Stimulated activated CD4-positive, alpha-beta T cell treated with anti-CD3 and anti-CD28 coated beads, TNF-alpha, amount 100 ng/mL, for 4 hours (primary cell): ENCODE results near the gene LRRC2.
A peak's percentile ranks its signal among the peaks of the same experiment; 100 is the strongest.
"Not testable (repeated sequence)": the region's sequence is repeated elsewhere in the genome, so short reads cannot be mapped to it uniquely, and the experiment has no call there.

Experiments
- DNase-seq, 3 experiments: peaks; one replicate each; pipeline ENCODE4 v3.0.0-alpha.2; 2020; ENCODE audit warnings: low read depth in 3 of 3

LRRC2 gene

DNA sequence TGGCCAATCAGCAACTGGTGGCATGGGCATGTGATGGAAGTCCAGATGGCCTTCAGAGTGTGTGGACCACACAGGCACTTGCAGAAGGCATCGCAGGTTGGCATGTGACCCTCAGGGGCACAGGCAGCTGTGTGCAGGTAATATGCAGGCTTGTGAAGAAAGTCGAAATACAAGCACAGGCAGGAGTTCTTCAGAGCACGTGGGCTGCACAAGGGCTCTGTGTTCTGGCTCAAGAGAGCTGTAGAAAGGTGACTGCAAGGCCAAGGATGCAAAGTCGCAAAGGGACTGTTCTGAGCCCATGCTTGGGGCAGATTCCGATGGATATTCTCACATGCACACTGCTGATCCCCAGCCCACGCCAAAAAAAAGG is 8.3 kb downstream of the LRRC2 start:
- no peak for DNase-seq

DNA sequence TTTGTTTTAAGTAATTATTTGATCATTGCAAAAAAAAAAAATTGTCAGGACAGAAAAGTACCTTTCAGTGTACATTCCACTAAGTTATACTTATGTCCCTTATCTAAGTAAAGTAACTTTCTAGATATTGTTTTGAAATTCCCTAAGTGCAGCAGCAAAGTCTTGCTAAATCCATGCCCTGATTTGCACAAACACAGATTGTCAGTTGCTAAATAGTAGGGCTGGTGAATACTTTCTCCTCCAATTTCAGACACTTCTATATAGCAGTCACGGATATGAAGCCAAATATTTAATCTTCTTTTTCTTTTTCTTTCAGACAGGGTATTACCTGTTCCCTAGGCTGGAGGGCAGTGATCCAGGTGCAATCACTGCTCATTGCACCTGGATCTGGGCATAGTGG is 12.9 kb downstream of the LRRC2 start:
- DNase-seq = no peak

DNA sequence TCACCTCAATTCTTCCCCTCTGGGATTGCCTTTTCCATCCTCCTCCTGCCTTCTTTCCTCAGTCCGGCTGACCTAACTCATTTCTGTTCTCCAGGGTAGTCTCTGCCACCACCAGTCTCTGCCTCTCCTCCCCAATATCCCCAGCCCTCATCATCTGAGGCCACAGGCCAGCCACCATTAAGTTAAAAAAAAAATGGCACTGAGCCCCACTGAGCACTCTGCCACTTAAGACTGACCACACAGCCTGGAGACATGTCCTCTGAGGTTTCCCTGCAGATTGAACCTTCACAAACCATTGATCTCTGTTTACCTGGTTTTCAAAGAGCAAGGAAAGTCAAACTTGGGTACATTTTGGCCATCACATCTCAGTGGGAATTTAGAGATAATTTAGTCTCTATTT is 13.6 kb downstream of the LRRC2 start:
- no peak for DNase-seq

DNA sequence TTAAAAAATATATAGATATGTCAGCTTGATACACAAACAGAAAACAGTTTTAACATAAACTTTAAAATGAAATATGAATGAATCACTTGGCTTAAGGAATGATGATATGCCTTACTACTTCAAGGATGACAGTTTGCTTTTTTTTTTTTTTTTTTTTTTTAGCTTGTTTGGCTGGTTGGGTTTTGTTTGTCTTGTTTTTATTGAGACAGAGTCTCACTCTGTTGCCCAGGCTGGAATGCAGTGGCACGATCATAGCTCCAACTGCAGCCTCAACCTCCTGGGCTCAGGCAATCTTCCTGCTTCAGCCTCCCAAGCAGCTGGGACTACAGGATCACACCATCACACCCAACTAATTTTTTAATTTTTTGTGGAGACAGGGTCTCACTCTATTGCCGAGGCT is 14.5 kb downstream of the LRRC2 start:
- no peak for DNase-seq

DNA sequence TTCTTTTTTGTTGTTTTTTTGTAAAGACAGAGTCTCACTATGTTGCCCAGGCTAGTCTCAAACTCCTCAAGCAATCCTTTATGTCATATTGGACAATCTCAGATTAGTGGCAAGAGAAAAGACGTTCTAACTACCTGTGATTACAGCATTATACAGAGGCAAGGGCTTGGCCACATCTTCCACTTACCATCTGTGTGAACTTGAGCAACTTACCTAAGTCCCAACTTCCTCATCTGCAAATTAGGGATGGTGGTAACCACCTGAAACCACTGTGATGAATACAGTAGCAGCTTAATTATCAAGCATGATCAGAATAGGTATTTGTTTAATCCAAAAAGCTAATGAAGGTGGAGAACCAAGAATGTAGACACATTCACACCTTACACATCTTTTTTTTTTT is 16.1 kb downstream of the LRRC2 start:
- DNase-seq = no peak

DNA sequence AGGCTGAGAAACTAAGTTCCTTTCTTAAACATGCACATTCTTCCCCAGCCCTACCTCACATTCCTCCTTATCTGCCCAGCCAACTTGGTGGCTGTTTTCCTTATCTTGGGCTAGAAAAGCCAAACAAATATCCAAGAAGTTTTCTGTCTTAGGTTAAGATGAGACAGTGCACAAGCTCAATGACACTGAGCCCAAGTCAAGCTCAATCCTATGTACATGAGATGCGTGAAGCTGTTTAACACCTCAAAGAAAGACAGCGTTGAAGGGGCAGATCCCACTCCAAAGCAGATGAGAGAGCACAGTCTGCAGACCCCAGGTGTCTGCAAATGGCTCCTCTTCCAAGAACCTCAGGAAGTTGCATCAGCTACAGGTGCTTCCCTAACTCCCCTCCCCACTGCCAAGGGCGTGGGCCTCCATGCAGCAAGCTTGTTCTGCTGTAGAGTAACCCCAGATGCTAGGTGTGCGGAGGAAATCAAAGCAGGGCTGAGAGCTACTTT is 16.6 kb downstream of the LRRC2 start:
- DNase-seq = no peak

DNA sequence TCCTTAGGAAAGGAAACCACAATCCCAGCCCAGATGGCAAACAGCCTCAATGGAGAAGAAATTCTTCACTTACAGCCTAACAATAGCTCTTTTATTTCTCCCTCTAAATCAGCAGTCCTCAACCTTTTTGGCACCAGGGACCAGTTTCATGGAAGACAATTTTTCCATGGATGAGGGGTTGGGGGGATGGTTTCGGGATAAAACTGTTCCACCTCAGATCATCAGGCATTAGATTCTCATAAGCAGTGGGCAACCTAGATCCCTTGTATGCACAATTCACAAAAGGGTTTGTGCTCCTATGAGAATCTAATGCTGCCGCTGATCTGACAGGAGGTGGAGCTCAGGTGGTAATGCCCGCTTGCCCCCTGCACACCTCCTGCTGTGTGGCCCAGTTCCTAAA is 17.5 kb downstream of the LRRC2 start:
- not testable (repeated sequence) for DNase-seq

DNA sequence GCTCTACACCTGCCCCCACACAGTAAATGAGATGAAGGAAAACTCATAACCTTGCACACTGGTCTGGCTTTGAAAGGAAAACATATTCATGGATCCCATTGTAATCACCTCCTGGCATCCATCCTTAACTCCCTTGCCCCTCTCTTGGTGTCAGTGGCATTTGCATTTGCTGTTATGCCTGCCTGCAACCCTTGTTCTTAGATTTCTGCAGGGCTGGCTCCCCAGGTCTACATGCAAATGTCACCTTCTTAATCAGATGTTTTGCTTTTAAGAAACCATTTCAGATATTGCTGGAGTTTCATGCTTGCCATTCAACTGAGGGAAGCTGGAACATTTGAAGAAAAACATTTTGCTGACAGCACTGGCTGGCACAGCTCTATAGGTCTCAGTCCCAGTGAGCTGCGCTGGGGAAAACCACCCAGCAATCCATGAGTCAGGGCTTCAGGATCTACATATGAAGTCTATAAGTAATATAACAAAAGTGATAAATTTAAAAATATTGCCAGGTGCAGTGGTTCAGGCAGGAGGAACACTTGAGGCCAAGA is 19.1 kb downstream of the LRRC2 start:
- DNase-seq = no peak

DNA sequence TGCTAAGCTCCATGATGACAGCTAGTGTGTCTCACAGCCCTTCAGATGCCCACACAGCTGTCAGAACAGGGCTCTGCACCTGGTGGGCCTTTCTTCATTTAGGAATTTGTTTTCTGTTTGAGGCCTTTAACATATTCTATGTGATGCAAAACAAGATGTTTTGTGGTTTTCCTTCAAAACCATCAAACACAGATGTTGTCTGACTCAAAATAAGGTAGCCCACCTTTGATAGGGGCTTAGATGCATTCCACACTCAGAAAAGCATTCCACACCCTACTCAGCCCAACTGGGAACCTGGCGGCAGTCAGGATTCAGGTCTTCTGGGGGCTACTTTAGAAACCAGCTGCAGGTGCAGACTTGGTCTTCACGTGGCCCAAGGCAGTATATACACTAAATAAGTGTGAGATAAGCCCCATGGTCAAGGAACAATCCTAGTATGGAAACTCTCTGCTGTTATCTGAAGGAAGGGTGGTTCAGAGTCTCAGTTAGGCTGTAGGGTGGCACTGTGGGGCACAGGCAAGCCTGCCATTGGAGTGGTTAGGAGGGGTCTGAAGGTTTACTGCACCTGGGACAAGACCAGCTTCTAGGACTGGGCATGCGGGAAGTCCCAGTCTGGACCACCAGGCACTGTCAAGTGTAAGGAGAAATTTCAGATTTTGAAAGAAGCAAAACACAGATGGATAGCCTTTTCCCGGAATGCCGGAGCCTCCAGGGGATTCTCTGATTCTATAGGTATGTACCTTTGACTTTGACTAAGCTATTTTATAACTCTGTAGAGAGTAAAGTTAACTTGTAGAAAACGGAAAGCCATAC is 20.1 kb downstream of the LRRC2 start:
- no peak for DNase-seq

DNA sequence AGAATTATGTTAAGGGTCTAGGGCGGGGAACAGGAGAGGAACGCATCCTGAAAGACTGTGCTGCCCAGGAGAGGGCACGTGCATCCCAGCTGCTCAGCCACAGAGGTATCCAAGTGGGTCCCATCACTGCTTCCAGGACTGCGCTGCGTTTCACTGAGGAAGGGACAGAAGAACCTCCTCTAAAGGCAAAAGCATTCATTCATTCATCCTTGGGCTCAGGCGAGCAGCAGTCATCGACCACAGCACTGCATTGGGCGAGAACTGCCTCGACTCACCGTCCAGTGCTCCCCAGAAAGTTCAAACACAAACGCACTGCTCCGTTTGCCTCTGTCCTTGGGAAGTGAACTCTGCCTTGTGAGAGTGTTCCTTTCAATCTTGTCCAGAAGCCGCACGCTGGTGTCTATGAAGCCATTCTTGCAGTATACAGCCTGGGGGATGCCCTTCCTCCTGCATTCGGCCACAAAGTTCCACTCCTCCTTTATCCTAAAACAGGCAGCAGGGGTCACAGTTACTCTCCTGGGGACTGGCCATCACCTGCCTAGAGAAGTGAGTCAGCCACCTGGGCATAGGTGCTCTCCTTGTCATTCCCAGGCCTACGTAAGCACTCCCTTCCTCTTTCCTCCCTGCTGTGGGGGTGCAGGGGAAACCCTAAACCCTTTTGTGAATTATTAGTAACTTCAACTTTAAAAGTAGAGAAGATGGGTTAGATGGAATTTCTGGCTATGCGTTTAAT is 21.2 kb downstream of the LRRC2 start:
- no peak for DNase-seq

DNA sequence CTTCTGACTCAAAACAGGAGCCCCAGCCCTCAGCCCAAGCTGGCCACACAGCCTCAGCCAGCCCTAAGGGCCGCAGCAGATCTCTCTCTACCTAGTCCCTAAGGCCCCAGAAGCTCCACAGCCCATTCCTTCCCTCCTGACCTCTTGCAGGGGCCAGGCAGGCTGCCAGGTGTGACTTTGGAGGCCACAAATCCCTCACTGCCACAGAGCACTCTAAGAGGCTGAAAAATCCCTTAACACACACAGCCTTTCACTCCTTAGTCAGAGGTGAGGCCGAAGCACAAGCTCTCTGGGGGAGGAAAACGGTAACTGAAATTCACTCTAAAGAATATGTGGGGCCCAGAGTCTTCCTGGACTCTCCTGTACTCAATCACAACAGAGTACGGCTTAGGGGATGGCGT is 23.3 kb downstream of the LRRC2 start:
- DNase-seq = no peak

DNA sequence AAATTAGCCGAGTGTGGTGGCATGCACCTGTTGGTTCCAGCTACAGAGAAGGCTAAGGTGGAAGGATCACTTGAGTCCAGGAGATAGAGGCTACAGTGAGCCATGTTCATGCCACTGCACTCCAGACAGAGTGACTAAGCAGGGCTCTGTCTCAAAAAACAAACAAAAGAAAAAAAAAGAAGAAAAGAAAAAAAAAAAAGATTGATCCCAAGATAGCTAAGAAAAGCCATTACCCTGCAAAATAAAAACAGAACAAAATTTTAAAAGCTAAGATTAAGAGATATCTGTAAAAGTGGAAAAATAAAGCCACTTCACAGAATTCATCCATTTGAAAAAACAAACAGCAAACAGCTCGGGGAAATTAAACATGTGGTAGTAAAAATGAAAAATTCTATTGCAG is 23.8 kb downstream of the LRRC2 start:
- DNase-seq = no peak

DNA sequence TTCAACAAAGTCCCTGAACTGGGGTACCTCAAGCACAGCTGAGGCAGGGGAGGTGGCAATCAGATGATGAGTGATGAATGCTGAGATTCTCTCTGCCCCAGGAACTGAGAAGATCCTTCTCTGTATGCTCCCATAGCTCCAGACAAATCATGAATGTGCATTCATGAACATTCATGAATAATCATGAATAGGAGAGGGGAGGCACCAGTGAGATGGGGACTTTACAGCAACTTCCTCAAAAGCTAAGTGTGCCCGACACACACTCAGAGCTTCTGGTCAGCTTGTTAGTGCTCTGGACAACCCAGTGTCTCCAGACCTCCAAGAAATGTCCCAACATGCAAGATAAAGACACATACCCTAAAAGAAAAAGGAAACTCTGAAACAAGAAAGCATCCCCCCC is 24.3 kb downstream of the LRRC2 start:
- no peak for DNase-seq

DNA sequence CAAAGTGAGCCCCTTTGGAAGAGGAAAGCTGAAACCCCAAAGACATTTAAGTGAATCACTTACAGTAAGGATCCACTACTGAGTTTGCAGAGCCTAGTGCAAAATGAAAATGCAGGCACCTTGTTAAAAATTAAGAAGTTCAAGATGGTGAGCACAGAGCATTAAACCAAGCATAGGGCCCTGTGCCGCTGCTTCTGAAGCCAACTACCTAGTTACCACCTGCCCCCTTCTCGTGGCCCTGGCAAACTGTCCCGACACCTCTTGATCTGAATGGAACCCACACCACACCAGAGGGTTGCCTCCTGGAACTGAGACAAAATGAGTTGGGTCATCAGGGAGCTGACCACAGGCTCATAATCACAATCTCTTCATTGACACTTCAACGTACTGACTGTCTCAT is 25.6 kb downstream of the LRRC2 start:
- DNase-seq = no peak

DNA sequence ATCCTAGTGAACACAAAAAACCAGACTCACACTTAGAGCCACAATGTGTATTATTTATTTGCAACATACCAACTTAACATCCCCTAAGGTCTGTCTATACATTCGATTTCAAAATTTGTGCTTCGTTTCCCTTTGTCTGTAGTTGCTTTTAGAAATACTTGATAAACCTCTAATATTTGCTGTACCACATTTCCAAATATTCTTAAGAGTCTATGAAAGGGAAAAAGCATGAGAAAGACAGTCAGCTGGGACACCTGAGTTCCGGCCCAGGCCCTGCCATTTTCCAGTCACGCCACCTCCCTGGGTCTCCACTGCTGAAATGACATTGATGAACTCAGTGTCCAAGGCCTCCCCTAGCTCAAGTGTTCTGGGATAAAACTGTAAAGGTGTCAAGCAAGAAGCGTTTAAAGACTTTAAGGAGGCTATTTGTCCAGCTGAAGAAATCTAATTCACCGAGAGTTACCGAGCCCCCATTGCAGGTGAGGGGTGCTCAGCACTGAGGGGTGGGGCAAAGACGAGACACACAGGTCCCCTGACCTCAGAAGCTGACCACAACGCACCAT is 26.6 kb downstream of the LRRC2 start:
- no peak for DNase-seq

DNA sequence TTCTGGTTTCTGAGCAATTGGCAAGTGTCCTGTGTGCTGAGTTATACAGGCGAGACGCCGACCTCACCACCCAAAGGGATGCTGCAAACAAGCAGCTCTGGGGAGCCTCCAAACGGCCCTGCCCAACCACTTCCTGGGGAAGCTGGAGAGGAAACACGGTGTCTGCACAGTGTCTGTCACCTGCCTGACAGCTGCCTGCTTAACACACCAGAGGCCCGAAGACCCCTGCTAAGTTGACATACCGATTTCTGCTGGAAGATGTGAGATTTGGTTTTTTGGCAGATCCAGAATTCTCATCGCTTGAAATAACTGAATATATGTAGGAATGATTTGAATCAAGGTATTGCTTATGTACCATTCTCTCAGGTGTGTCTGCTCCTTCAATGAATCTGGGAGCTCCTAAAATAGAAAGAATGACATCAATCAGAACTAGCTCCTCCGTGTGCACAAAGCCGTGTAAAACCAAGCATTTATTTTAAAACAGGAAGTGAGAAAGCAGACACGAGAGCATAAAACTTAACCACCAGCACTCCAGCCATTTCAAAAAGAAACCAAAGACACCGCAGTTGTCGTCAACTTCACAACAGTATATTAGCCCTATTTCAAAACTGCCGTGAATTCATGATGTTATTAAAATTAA is 27.2 kb downstream of the LRRC2 start:
- DNase-seq = peak; percentile 20 to 66 (median 37)

DNA sequence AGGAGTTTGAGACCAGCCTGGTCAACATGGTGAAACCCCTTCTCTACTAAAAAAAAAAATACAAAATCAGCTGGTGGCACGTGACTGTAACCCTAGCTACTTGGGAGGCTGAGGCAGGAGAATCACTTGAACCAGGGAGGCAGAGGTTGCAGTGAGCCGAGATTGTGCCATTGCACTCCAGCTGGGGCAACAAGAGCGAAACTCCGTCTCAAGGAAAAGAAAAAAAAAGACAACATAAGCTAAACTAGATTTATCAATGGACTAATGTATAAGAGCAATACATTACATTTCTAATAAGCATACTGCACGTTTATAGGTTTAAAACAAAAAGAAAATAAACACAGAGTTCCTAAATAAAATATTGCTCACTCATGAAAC is 27.7 kb downstream of the LRRC2 start:
- DNase-seq = not testable (repeated sequence)

DNA sequence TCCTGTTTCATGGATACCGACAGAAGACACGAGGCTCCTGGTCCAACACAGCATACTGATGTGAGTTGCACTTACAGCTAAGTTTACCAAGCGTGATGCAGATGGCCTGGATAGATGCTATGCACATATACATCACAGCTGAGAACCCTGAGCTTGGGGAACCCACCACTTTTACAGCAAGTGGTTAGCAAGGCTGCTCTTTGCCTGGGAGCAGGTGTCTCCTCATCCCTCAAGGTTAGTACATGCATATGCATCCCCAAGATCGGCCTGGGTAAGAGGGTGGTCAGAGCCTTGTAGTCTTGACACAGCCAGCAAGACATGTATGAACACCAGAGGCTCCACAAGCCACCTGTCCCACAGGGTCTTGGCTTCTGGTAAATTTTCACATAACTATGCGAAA is 28.3 kb downstream of the LRRC2 start:
- no peak for DNase-seq

DNA sequence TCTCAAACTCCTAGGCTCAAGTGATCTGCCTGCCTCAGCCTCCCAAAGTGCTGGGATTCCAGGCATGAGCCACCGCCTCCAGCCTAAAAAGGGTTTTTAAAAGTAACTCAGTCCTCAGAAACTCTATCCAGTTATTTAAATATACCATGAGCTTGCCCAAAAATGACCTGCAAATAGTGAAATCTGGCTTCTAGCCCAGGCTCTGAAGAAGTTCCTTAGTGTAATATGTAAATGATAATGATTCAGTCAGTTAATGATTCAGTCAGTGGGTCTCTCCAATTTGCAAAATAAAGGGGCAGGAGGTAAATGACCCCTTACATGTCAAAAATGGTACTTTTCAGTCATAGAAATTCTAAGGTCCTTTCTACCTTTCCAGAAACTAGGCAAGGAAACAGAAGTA is 28.8 kb downstream of the LRRC2 start:
- DNase-seq = no peak

DNA sequence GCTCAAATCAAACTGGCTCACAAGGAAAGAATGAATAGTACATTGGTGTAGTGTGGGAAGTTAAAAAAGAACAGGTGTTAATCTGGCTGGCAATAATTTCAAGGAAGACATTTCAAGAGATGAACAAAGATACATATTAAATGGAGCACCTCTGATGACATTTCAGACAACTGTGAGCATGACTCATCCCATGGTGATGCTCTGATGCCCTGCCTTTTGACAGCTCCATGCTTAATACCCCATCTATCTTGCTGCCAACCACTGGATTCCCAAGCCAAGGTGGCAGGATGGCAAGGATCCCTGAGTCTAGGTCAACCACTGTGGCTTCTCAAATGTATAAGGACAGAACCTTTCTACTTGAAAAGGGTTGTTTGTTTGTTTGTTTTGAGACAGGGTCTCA is 29.3 kb downstream of the LRRC2 start:
- DNase-seq = no peak

DNA sequence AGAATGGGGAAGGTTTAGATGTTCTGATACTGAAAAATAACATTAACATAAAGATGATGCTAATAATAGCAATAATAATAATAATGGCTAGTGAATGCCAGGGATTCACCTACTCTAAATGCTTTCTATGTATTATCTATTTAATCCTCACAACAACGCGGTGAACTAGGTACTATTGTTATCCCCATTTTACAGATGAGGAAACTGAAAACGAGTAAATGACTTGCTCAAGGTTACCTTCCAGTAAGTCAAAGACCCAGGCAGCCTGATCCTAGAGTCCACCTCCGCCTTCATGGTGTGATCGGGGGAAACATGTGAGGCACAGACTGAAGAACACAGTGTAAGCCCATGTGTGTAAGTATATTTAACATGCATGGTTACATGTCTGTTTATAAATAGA is 30.4 kb downstream of the LRRC2 start:
- DNase-seq = no peak

DNA sequence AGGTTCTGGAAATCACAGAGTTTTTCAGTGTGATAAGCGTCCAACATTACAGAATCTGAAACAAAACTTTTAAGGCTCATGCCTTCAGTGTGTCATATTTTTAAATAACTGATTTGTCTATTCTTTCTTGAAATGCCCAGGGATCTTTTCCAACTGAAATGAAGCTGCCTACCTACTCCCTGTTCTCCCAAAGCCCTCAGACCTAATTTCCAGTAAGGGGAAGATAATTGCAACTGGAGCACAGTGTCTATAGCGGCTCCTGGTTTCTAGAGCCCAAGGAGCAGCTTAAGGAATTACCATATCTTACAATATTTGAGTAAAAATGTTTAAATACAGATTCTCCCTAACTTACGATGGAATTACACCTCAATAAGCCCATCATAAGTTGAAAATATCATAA is 33.0 kb downstream of the LRRC2 start:
- no peak for DNase-seq
